Left hindlimb (tissue), 1 donor: ENCODE measurements around the gene HDAC9.

Experiments used
- DNase-seq: peaks from one replicate; pipeline ENCODE4 v3.0.0-alpha.2; 2018

HDAC9 gene

DNA sequence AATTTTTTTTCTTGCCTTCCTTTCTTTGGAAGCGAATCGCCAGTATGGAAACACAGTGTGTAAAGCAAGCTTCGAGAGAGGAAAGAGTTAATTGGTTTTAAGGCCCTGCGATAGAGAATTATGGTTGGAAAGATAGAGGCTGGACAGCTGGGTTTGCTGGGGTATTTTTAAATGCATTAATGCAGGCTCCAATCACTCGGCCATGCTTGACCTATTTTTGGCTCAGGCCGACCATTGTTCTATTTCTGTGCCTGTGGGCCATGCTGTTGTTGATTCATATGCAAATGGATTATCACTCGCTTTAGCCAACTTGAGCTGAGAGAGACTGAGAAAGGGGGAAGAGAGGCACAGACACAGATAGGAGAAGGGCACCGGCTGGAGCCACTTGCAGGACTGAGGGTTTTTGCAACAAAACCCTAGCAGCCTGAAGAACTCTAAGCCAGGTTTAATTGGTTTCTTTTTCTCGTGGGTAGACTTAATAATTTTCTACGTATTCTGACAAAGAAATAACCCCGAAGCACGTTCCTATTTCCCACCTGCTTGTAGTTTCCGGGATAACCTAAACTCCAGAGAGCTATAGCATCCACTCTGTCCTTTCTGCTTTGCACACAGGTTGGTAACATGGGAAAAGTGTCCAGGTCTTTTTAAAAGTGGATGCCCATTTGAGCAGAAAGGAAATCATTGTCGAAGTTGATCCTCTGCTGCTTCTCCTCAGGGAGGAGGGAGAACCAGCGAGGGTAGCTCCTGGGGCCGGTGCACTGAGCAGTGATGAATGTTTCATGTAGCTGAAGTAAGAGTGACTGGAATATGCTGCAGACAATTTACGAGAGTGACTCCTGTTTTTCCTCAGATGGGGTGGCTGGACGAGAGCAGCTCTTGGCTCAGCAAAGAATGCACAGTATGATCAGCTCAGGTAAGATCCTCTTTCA lies at the start of gene HDAC9:
TSS of gene HDAC9 (plus strand) at position 338 of the 929 bp plus-strand sequence. CDS start at position 892, 554 bp downstream.
- peak; percentile 60 for DNase-seq

GRCh38 chr7:18445916-18446520 lies 49.5 kb upstream of the HDAC9 start:
- no peak for DNase-seq

GRCh38 chr7:18450019-18450418 lies 45.5 kb upstream of the HDAC9 start:
- no peak for DNase-seq

DNA sequence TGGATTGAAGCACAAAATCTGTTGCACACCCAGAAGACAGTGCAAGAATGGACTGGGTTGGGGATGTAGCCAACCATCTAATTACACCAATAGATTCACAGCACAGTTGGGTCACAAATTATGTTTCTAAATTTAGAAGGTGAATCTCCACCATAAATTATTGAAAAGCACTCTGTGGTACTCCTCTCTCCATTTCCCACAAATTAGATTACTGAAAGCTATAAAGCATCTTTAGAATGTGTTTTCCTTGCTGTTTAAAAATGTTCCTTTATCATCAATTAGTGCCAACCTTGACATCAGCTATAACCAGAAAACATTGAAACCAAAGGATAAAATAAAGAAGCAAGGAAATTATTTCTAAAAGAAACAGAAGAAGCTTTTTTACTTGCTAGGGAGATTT lies 39.9 kb upstream of the HDAC9 start:
- DNase-seq, result no peak

GRCh38 chr7:18457832-18458231 lies 37.7 kb upstream of the HDAC9 start:
- no peak for DNase-seq

DNA sequence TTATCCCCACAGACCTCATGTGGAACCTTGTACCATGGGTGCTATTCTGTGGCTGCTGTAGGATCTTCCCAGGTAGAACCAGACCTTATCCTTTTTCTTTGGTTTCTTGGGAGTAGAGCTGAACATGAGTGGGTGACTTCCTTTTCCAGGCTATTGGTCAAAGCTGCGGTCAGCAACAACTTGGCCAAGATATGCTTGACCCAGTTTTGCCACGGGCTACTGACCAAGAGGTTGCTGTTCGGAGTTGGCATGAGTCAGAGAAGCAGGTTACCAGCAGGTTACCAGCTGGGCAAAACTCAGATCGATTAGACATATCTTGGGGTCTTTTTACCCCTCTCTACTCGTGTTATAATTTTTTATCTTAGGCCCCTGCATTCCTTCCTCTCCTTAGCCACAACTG lies 36.7 kb upstream of the HDAC9 start:
- DNase-seq, result no peak

- no peak for DNase-seq
These were observed 35.9 kb upstream of the HDAC9 start for GRCh38 chr7:18459484-18460245.

DNA sequence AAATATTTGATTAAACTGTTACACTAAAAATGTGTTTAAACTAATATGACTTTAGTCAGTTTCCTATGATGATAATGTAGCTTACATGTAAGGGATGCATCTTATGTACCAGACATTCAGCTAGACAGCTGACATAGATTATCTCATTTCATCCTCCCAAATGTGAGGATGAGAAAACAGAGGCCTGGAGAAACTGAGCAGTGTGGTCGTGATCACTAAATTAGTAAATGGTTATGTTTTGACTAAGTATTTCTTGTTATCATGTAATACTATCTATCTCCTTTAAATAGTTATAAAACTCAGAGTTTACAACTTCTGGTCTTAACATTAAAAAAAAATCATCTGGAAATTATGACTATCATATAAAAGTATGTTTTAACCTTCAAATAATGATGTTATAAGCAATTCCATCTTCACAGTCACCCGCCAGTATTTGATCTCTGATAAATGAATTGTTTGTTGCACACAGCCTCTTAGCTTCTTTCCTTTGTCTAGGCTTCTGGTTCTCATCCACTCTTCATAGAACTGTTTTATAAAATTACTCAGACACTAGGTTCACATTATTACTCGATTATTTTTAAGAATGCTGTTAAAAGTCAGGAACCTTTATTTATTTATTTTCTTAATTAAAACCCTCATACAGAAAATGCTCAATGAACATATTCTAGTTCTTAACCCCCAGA lies 33.6 kb upstream of the HDAC9 start:
- DNase-seq, result no peak

DNA sequence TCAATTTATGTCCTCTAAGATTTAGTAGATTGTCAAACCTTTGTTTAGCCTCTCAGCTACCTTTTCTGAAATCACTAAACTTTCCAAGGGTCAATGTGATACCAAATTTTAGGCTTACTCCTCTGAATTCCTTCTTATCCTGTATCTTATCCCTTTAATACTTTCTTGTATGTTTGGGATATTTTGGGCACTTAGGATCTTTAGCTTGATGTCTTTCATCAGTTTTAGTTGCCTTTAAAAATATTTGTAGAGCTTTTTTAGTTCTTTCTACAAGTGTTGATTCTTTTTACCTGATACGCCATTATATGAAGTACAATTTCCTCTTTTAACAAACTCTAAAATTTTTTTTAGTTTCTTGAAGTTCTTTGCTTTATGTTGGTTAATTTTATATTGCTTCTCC lies 30.7 kb upstream of the HDAC9 start:
- no peak for DNase-seq

- DNase-seq, result no peak
These were observed 28.5 kb upstream of the HDAC9 start for GRCh38 chr7:18467011-18467410.

DNA sequence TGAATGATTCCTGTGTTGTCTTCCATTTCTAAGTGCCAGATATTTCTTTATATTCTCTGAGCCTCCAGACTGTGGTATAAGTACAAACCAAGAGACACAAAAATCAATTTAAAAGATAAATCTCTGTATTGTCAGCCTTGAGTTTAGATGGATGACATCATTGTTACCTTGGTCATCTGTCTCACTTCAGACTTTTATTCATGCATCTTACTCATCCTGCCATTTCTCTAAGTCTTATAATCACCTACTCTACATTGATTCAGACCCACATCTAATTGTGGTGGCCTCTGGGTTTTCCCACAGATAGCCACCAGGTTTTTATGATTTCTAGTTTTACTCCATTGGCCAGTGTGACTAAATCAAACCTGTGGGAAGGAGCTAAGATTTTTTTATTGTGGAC lies 26.8 kb upstream of the HDAC9 start:
- no peak for DNase-seq

- no peak for DNase-seq
These were observed 26.2 kb upstream of the HDAC9 start for GRCh38 chr7:18469316-18469715.

GRCh38 chr7:18471476-18472160 lies 23.9 kb upstream of the HDAC9 start:
- no peak for DNase-seq

DNA sequence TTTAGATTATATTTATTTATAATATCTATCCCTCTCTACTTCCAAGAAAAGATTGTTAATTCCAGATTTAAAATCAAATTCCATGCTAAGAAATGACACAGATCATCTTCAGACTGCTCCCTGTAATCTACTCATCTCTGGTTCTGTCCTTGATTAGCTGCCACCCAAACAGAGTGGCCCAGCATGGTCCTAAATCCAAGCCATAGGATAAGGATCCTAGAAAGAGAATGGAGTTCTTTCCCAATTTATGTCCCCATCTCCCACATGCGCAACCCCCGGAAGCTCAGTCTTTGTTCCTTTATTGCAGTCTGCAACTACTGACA lies 23.4 kb upstream of the HDAC9 start:
- DNase-seq, result no peak

DNA sequence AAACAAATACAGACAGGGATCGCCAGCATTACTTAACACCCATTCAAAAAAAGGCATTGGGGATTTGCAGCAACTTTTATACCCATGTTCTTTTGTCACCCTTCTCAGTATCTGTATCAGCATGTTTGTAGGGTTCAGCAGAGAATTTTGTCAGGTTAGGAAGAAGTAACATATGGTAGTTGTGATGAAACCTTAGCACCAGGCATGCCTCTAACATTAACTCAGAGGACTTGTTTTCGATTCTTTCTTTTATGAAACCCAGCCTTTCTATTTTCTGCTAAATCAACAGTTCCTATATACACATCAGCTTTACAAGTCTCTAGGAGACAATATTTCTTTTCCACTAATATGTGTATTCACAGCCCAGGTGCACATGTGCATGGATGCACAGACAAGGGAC lies 22.4 kb upstream of the HDAC9 start:
- DNase-seq, result no peak

DNA sequence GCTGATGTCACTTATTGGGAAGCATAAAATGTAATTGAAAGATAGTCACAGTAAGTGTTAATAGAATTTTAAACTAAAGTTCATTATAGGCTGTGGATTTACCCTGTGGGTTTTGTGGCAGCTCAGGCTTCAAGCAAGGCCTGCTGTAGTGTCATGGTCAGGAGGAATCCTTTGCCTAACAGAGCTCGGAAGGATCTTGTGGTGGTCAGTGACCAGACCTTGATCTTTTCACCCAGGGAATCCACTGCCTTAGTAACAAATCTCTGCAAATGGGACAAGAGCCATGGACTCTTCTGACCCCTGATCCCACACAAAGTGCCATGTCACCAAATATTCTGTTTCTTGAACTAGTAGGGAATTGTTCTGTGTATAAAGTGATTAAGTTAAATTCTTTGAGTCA lies 20.6 kb upstream of the HDAC9 start:
- DNase-seq, result no peak

GRCh38 chr7:18475488-18475887 lies 20.1 kb upstream of the HDAC9 start:
- no peak for DNase-seq

GRCh38 chr7:18481776-18482175 lies 13.8 kb upstream of the HDAC9 start:
- DNase-seq, result no peak

GRCh38 chr7:18488049-18488448 lies 7.5 kb upstream of the HDAC9 start:
- DNase-seq, result no peak

DNA sequence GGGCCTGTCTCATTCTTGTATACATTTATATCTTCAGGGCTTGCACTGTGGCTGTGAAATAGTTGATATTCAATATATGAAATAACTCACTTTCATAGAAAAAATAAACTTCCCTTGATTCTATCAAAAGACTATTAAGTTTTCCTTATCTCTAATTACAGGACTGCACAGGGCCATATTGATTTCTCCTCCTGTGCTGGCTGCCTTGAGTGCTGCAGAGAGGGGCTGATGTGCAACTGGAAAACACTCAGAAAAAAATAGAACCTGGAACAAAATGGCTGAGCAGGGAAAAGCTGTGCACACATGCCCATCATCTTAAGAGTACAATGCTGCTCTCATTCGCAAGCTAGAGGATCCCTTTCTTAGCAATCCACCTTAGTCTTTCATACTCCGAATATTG lies 5.9 kb upstream of the HDAC9 start:
- no peak for DNase-seq

DNA sequence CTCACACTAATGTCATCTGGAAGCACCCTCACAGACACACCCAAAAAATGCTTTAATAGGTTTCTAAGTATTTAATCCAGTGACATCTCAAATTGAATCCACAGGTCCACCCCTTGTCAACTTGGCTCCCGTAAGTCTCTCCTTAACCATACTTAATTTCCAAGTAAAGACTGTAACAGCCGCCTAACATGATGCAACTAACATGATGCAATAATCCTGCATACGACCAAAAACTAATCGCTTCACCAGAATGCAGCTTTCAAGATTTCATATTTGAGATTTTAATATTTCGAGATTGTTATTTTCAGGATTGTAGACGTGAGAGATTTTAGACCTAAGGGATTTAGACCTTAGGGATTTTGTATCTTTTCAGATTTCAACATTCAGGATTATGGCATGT lies 3.7 kb upstream of the HDAC9 start:
- no peak for DNase-seq

GRCh38 chr7:18494406-18494805 lies 1.1 kb upstream of the HDAC9 start:
- no peak for DNase-seq
